ENCODE results near the gene TNXB.
"Not testable (repeated sequence)": the region's sequence is repeated elsewhere in the genome, so short reads cannot be mapped to it uniquely, and the experiment has no call there.

TNXB gene

GRCh38 chr6:32112431-32112980 is 3.4 kb upstream of the TNXB start:
- no peak for DNase-seq (ENCODE audit: low read depth in 2 of 2)

GRCh38 chr6:32111424-32112066 is 2.4 kb upstream of the TNXB start:
- DNase-seq (ENCODE audit: low read depth in 2 of 2) = no peak

- no peak for DNase-seq (ENCODE audit: low read depth in 2 of 2)
Observed at GRCh38 chr6:32110632-32111031, 1.5 kb upstream of the TNXB start.

- DNase-seq (ENCODE audit: low read depth in 2 of 2) = no peak
Observed at GRCh38 chr6:32109765-32110160, 625 bp upstream of the TNXB start.

GRCh38 chr6:32108727-32109113 is 418 bp downstream of the TNXB start:
- DNase-seq (ENCODE audit: low read depth in 2 of 2) = no peak

- no peak for DNase-seq (ENCODE audit: low read depth in 2 of 2)
Observed at GRCh38 chr6:32108094-32108627, 977 bp downstream of the TNXB start.

- no peak for DNase-seq (ENCODE audit: low read depth in 2 of 2)
Observed at GRCh38 chr6:32107406-32107805, 1.7 kb downstream of the TNXB start.

GRCh38 chr6:32105433-32105832 is 3.7 kb downstream of the TNXB start:
- no peak for DNase-seq (ENCODE audit: low read depth in 2 of 2)

GRCh38 chr6:32102255-32102654 is 6.9 kb downstream of the TNXB start:
- DNase-seq (ENCODE audit: low read depth in 2 of 2) = no peak

GRCh38 chr6:32100251-32100650 is 8.9 kb downstream of the TNXB start:
- not testable (repeated sequence) for DNase-seq (ENCODE audit: low read depth in 2 of 2)

- DNase-seq (ENCODE audit: low read depth in 2 of 2) = no peak
Observed at GRCh38 chr6:32097364-32097763, 11.8 kb downstream of the TNXB start.

GRCh38 chr6:32096394-32097258 is 12.5 kb downstream of the TNXB start:
- no peak for DNase-seq (ENCODE audit: low read depth in 2 of 2)

- DNase-seq (ENCODE audit: low read depth in 2 of 2) = no peak
Observed at GRCh38 chr6:32096087-32096393, 13.1 kb downstream of the TNXB start.

GRCh38 chr6:32095338-32096086 is 13.6 kb downstream of the TNXB start:
- DNase-seq (ENCODE audit: low read depth in 2 of 2) = no peak

GRCh38 chr6:32092760-32093497 is 16.2 kb downstream of the TNXB start:
- DNase-seq (ENCODE audit: low read depth in 2 of 2) = no peak

GRCh38 chr6:32089082-32089828 is 19.9 kb downstream of the TNXB start:
- no peak for DNase-seq (ENCODE audit: low read depth in 2 of 2)

- DNase-seq (ENCODE audit: low read depth in 2 of 2) = no peak
Observed at GRCh38 chr6:32088487-32089049, 20.6 kb downstream of the TNXB start.

GRCh38 chr6:32087574-32088486 is 21.3 kb downstream of the TNXB start:
- DNase-seq (ENCODE audit: low read depth in 2 of 2) = peak in 1 of 2 experiments; percentile 24
